Neuronal stem cell (in vitro differentiated cells): ENCODE measurements around the gene ENAH.

Experiments used
- DNase-seq: peaks from one replicate; pipeline ENCODE4 v3.0.0-alpha.2; 2013; ENCODE audit warnings: low spot score
- H2AFZ ChIP-seq: one replicate; pipeline ENCODE4 v1.6.1; 2013; ENCODE audit warnings: mild to moderate bottlenecking, low read length, inconsistent platforms
- H2AK5ac ChIP-seq: 2 replicates; pipeline ENCODE4 v1.6.1; 2013; ENCODE audit warnings: low read depth, mild to moderate bottlenecking, inconsistent platforms, low read length, moderate library complexity, mixed read lengths
- H2BK120ac ChIP-seq: 2 replicates; pipeline ENCODE4 v1.6.1; 2013; ENCODE audit warnings: low read depth, mild to moderate bottlenecking, inconsistent platforms, low read length, moderate library complexity, mixed read lengths
- H2BK12ac ChIP-seq: one replicate; pipeline ENCODE4 v1.6.1; 2013; ENCODE audit warnings: low read length, inconsistent platforms
- H2BK15ac ChIP-seq: 2 replicates; pipeline ENCODE4 v1.6.1; 2013; ENCODE audit warnings: mild to moderate bottlenecking, low read length, inconsistent platforms, mixed read lengths
- H2BK5ac ChIP-seq: one replicate; pipeline ENCODE4 v1.6.1; 2013; ENCODE audit warnings: inconsistent platforms, mild to moderate bottlenecking, low read length, moderate library complexity
- H3K14ac ChIP-seq: one replicate; pipeline ENCODE4 v1.6.1; 2013; ENCODE audit warnings: low read length, inconsistent platforms
- H3K18ac ChIP-seq: 2 replicates; pipeline ENCODE4 v1.6.1; 2013; ENCODE audit warnings: low read length, inconsistent platforms
- H3K23ac ChIP-seq: 2 replicates; pipeline ENCODE4 v1.6.1; 2013; ENCODE audit warnings: low read depth, mild to moderate bottlenecking, mixed read lengths, low read length, inconsistent platforms; ENCODE audit not compliant: poor library complexity
- H3K27ac ChIP-seq: replicated peaks from 3 replicates; pipeline ENCODE4 v1.5.1; 2013; ENCODE audit warnings: low read length, inconsistent platforms
- H3K27me3 ChIP-seq, 3 experiments: 2 replicates each; pipeline ENCODE4 v1.6.1; 2013; ENCODE audit warnings: low read length in 3 of 3, mild to moderate bottlenecking in 2 of 3, inconsistent platforms in 1 of 3, low read depth in 1 of 3, mixed read lengths in 1 of 3, moderate library complexity in 1 of 3; ENCODE audit not compliant: control insufficient read depth in 3 of 3, insufficient read depth in 3 of 3
- H3K36me3 ChIP-seq, 2 donors: replicated peaks in 1 of 2; 2 replicates each; pipeline ENCODE4 v1.6.1; 2013; ENCODE audit warnings: low read length in 2 of 2; ENCODE audit not compliant: control insufficient read depth in 2 of 2, insufficient read depth in 2 of 2
- H3K4ac ChIP-seq: 2 replicates; pipeline ENCODE4 v1.6.1; 2013; ENCODE audit warnings: inconsistent platforms, mild to moderate bottlenecking, low read length, moderate library complexity
- H3K4me1 ChIP-seq, 2 donors: 1 replicate in 1 of 2; 2 replicates in 1 of 2; pipeline ENCODE4 v1.6.1; 2013; ENCODE audit warnings: low read length in 2 of 2, low read depth in 1 of 2; ENCODE audit not compliant: control insufficient read depth in 2 of 2, insufficient read depth in 1 of 2
- H3K4me2 ChIP-seq: one replicate; pipeline ENCODE4 v1.6.1; 2013; ENCODE audit warnings: mild to moderate bottlenecking, low read length, inconsistent platforms; ENCODE audit not compliant: insufficient read depth, poor library complexity, severe bottlenecking
- H3K4me3 ChIP-seq, 2 donors: 2 replicates each; pipeline ENCODE4 v1.5.1; 2013; ENCODE audit warnings: low read length in 2 of 2, mild to moderate bottlenecking in 2 of 2, inconsistent platforms in 1 of 2, moderate library complexity in 1 of 2
- H3K79me1 ChIP-seq: one replicate; pipeline ENCODE4 v1.6.1; 2013; ENCODE audit warnings: low read depth, mild to moderate bottlenecking, inconsistent platforms, low read length, moderate library complexity
- H3K9ac ChIP-seq: one replicate; pipeline ENCODE4 v1.6.1; 2013; ENCODE audit warnings: mild to moderate bottlenecking, low read depth, low read length, inconsistent platforms; ENCODE audit not compliant: poor library complexity
- H3K9me3 ChIP-seq, 2 donors: replicated peaks in 1 of 2; 2 replicates each; pipeline versions ENCODE3 to v1.6.1; 2013; ENCODE audit warnings: low read length in 2 of 2, mild to moderate bottlenecking in 2 of 2, inconsistent platforms in 1 of 2, low read depth in 1 of 2, mixed read lengths in 1 of 2, moderate library complexity in 1 of 2; ENCODE audit not compliant: control insufficient read depth in 2 of 2, insufficient read depth in 1 of 2
- H4K8ac ChIP-seq: one replicate; pipeline ENCODE4 v1.6.1; 2013; ENCODE audit warnings: low read depth, mild to moderate bottlenecking, inconsistent platforms, low read length, moderate library complexity
- H4K91ac ChIP-seq: one replicate; pipeline ENCODE4 v1.6.1; 2013; ENCODE audit warnings: low read length, low read depth, mild to moderate bottlenecking, inconsistent platforms; ENCODE audit not compliant: poor library complexity
- WGBS, 2 donors: extraction: QIAGEN DNeasy Blood & Tissue Kit; methylation state at CpG; one replicate each; pipeline ENCODE4 v1.1.7; 2013; ENCODE audit warnings: missing lambda C conversion rate in 2 of 2, mixed read lengths in 1 of 2; ENCODE audit not compliant: insufficient read length in 2 of 2, insufficient replicate concordance in 1 of 2; ENCODE audit errors: extremely low coverage in 2 of 2; 5-methylcytosine and 5-hydroxymethylcytosine counted together

The ENAH gene

DNA sequence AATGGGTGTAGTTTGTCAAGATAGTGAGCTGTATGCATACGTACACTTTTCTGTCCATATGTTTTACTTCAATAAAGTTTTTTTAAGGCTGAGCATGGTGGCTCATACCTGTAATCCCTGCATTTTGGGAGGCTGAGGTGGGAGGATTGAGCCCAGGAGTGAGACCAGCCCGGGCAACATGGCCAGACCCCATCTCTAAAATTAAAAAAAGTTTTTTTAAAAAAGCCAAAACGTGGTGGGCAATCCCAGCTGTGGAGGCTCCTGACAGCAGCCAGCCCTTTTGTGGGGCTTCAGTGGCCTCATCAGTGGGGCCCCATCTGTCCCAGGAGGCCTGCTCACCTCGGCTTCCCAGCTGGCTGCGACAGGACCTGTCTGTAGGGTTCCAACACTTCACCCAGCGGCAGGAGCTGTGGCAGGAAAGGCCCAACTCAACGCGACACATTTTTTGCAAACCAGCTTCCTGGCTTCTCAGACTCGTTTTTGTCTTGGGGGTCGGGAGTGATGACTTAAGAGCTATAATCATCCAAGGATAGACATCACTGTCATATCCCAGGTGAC is 168.2 kb downstream of the ENAH start:
- peaks cover 2 to 6% of the 10 kb centered on the region in 2 donors for H3K36me3 ChIP-seq
- no CpG with 5 or more reads among the region's 10 CpGs for WGBS, 2 donors
- H2BK12ac ChIP-seq: no peak overlapping the region

DNA sequence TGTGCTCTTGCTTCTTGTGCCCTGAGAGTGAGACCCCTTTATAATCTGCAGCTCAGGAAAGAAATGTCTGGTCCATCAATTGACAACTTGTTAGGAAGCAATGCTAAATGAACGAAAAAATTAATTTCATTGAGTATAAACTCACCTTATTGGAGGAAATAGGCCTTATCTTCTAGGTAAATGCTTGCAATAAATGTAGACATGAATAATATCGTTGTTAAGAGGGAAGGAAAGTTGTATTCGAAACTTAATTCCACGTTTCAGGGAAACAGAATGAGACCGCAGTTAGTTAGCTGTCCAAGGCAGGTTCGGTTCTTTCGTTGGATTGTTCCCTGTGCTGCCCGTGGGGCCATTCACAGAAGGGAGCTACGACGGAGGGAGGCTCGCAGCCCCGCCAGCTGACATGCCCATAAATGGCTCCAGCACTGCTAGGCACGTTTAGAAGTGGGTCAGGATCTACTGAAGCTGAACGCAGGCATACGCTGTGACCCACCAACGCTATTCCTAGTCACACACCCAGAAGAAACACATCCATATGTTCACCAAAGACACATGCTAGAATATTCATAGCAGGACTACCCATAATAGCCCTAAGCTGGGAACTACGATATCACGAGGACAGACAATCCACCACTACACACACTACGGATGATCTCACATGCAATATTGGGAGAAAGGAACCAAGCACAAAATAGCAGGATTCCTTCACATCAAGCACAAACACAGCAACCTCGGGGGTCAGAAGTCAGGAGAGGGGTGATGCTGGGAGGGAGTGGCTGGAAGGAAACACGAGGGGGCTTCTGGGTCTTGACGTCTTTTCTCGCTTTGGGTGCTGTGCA is 168.9 kb downstream of the ENAH start:
- Histone ChIP-seq H2AFZ (no peak overlapping the region), H2BK12ac (no peak overlapping the region), H3K4me2 (no peak overlapping the region), H3K4me1 (peaks cover 5 to 11% of the 10 kb centered on the region in 2 donors), H3K4me3 (no peak overlapping the region), H3K23ac (no peak overlapping the region), H2BK5ac (no peak overlapping the region), H2BK120ac (no peak overlapping the region), H3K9ac (no peak overlapping the region), H2AK5ac (no peak overlapping the region), H3K14ac (no peak overlapping the region), H4K8ac (no peak overlapping the region), H3K4ac (no peak overlapping the region), H3K9me3 (no peaks in the 10 kb centered on the region), H4K91ac (no peak overlapping the region), H3K27me3 (no peaks in the 10 kb centered on the region), H3K27ac (no peak overlapping the region), H3K18ac (no peak overlapping the region), H3K36me3 (peaks cover 0 to 6% of the 10 kb centered on the region in 2 donors), H3K79me1 (no peaks in the 10 kb centered on the region), H2BK15ac (no peak overlapping the region)
- no peak for DNase-seq
- no CpG with 5 or more reads among the region's 23 CpGs for WGBS, 2 donors

More for the DNA sequence above, 168.2 kb downstream of the ENAH start:
- DNase-seq: no peak
- H2BK120ac ChIP-seq: no peak overlapping the region
- H3K9me3 ChIP-seq: no peaks in the 10 kb centered on the region
- H2BK5ac ChIP-seq: no peak overlapping the region
- H3K79me1 ChIP-seq: no peaks in the 10 kb centered on the region
- H3K4ac ChIP-seq: no peak overlapping the region
- no peaks in the 10 kb centered on the region for H3K27me3 ChIP-seq
- H3K9ac ChIP-seq: no peak overlapping the region
- no peak overlapping the region for H2AFZ ChIP-seq
- H3K14ac ChIP-seq: no peak overlapping the region
- no peak overlapping the region for H3K18ac ChIP-seq
- no peak overlapping the region for H3K4me2 ChIP-seq
- H4K8ac ChIP-seq: no peak overlapping the region
- H2BK15ac ChIP-seq: no peak overlapping the region
- no peak overlapping the region for H2AK5ac ChIP-seq
- no peak overlapping the region for H3K4me3 ChIP-seq
- no peak overlapping the region for H4K91ac ChIP-seq
- H3K27ac ChIP-seq: no peak overlapping the region
- peaks cover 7 to 11% of the 10 kb centered on the region in 2 donors for H3K4me1 ChIP-seq
- H3K23ac ChIP-seq: no peak overlapping the region

DNA sequence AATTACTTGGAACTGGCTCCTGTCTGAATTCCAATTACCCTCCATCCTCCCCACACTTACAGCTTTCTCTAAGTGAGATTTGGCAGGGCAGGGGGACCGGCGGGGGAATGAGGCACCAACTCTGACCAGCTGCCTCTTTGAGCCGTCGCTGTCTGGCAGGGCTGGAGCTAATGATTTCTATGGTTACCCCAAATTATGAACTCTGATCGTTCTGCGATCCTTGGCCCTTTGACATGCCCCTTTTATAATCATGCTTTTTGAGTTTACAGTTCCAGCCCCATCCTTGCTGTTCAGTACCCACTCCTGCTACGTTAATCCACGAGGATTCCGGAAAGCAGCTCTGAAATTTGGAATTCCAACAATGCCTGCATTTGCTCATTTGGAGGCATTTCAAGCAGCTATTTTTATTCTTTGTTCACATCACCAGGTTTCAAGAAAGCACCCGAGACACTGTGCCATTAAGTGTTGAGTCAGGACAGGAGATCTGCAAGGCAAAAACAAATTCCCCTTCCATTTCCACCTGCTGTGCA is 170.4 kb downstream of the ENAH start:
- no peak overlapping the region for H2BK15ac ChIP-seq
- H2BK120ac ChIP-seq: no peak overlapping the region
- no peaks in the 10 kb centered on the region for H3K27me3 ChIP-seq
- no peak overlapping the region for H3K9ac ChIP-seq
- no CpG with 5 or more reads among the region's 10 CpGs for WGBS, 2 donors
- H3K23ac ChIP-seq: no peak overlapping the region
- H3K4me2 ChIP-seq: no peak overlapping the region
- H2BK12ac ChIP-seq: no peak overlapping the region
- H2BK5ac ChIP-seq: no peak overlapping the region
- H3K4me1 ChIP-seq: peaks cover 5 to 11% of the 10 kb centered on the region in 2 donors
- H3K4me3 ChIP-seq: no peak overlapping the region
- no peak overlapping the region for H4K91ac ChIP-seq
- no peak overlapping the region for H2AK5ac ChIP-seq
- no peak overlapping the region for H2AFZ ChIP-seq
- no peak overlapping the region for H3K18ac ChIP-seq
- no peak overlapping the region for H3K14ac ChIP-seq
- no peak for DNase-seq
- no peaks in the 10 kb centered on the region for H3K9me3 ChIP-seq
- H3K36me3 ChIP-seq: peaks cover 0 to 6% of the 10 kb centered on the region in 2 donors
- no peak overlapping the region for H3K27ac ChIP-seq
- H3K4ac ChIP-seq: no peak overlapping the region
- H3K79me1 ChIP-seq: no peaks in the 10 kb centered on the region
- no peak overlapping the region for H4K8ac ChIP-seq

DNA sequence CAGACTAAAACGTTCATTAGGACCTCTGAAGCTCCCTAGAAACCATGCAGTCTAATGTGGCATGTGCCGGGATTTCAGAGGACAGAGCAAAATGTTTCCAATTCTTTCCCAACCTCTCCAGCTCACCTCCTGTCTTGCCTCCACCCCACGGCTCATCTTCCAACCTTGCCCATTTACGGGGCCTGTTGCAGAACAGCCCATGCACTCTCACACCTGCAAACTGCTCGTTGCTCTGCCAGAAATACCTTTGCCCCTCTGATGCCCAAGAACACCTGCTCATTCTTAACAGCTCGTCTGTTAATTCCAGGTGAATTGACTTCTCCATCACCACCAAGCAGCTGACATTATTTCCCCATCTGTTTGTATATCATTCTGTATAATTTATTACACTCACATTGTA is 171.2 kb downstream of the ENAH start:
- Histone ChIP-seq H3K4me2 (no peak overlapping the region), H3K23ac (no peak overlapping the region), H3K4ac (no peak overlapping the region), H4K91ac (no peak overlapping the region), H3K27ac (no peak overlapping the region), H3K4me1 (peaks cover 5 to 11% of the 10 kb centered on the region in 2 donors), H2BK15ac (no peak overlapping the region), H3K18ac (no peak overlapping the region), H2BK5ac (no peak overlapping the region), H3K36me3 (no peaks in the 10 kb centered on the region), H3K27me3 (no peaks in the 10 kb centered on the region), H3K14ac (no peak overlapping the region), H3K9ac (no peak overlapping the region), H2BK120ac (no peak overlapping the region), H3K4me3 (no peak overlapping the region), H2AK5ac (no peak overlapping the region), H4K8ac (no peak overlapping the region), H2BK12ac (no peak overlapping the region), H3K79me1 (no peaks in the 10 kb centered on the region), H3K9me3 (no peaks in the 10 kb centered on the region), H2AFZ (no peak overlapping the region)
- no peak for DNase-seq
- no CpG with 5 or more reads among the region's 6 CpGs for WGBS, 2 donors
